ENCODE measurements around the gene ZSWIM1. TPM values are rescaled to one million over a fixed set of nuclear protein-coding genes. Genes with fewer than 3 reads are reported as not detected.
A peak's percentile ranks its signal among the peaks of the same experiment; 100 is the strongest.

Gene ZSWIM1
- total and polyA plus RNA-seq, 2 donors from 2014 or later: 6.7 to 13.1 TPM

DNA sequence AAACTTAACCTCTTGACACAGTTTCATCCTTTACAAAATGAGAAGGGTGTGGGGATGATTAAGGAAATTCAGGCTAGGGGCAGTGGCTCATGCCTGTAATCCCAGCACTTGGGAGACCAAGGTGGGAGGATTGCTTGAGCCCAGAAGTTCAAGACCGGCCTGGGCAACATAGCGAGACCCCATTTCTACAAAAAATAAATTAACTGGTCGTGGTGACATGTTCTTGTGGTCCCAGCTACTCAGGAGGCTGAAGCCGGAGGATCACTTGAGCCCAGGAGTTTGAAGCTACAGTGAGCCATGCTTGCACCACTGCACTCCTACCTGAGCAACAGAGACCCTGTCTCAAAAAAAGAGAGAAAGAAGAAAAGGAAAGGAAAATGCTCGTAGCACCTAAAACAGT is 14.6 kb upstream of the ZSWIM1 start:
- intact Hi-C loops (cut with DNase I): no loop called here
- TF ChIP-seq, protein P1, sequence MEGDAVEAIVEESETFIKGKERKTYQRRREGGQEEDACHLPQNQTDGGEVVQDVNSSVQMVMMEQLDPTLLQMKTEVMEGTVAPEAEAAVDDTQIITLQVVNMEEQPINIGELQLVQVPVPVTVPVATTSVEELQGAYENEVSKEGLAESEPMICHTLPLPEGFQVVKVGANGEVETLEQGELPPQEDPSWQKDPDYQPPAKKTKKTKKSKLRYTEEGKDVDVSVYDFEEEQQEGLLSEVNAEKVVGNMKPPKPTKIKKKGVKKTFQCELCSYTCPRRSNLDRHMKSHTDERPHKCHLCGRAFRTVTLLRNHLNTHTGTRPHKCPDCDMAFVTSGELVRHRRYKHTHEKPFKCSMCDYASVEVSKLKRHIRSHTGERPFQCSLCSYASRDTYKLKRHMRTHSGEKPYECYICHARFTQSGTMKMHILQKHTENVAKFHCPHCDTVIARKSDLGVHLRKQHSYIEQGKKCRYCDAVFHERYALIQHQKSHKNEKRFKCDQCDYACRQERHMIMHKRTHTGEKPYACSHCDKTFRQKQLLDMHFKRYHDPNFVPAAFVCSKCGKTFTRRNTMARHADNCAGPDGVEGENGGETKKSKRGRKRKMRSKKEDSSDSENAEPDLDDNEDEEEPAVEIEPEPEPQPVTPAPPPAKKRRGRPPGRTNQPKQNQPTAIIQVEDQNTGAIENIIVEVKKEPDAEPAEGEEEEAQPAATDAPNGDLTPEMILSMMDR (IDR thresholded peaks at IDR 0.05; ENCODE audit: borderline replicate concordance, extremely low read depth, insufficient read depth): no peak
- H3K27ac ChIP-seq (ENCODE audit: low read depth in 2 of 2, low read length in 2 of 2): no peak overlapping the region

DNA sequence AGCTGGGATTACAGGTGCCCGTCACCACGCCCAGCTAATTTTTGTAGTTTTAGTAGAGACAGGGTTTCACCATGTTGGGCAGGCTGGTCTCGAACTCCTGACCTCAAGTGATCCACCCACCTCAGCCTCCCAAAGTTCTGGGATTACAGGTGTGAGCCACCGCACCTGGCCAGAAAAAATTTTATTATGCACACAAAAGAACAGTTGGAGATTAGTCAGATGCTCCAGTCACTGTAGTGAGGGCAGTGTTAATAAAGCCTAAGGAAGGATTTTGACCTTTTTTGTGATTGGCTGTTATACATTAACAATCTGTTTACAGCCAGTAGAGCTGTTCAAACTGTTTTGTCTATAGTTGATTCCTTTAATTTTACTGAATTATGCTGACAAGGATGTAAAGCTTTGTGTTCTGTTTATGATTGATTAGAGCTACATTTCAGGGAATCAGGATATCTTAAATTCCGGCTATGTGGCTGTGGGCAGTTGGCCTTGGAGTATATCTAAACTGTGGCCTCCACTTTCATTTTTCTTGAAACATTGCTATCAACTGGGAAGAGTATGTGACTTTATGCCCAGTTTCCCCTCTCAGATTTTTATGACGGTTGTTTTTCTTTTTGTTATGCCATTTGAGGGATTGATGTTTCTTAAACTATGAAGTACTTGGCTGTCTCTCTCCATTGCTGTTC is 13.8 kb upstream of the ZSWIM1 start:
- H3K9me3 ChIP-seq (ENCODE audit: control insufficient read depth in 2 of 3, insufficient read depth in 1 of 3, low read length in 3 of 3): no peaks in the 10 kb centered on the region
- TF ChIP-seq, protein P1 (IDR thresholded peaks at IDR 0.05; ENCODE audit: borderline replicate concordance, extremely low read depth, insufficient read depth): no peak
- no peaks in the 10 kb centered on the region for H3K4me1 ChIP-seq (ENCODE audit: control insufficient read depth in 2 of 3, insufficient read depth in 2 of 3, low read depth in 1 of 3, low read length in 3 of 3)
- no peaks in the 10 kb centered on the region for H3K27me3 ChIP-seq (ENCODE audit: control insufficient read depth, insufficient read depth, low read length)
- H3K4me3 ChIP-seq (ENCODE audit: low read length in 3 of 3): no peak overlapping the region
- DNase-seq (no peak), FAIRE-seq (no peak)
- H3K36me3 ChIP-seq (ENCODE audit: control insufficient read depth in 2 of 3, insufficient read depth in 3 of 3, low read length in 3 of 3): no peaks in the 10 kb centered on the region
- no peak overlapping the region for H3K27ac ChIP-seq (ENCODE audit: low read depth in 2 of 2, low read length in 2 of 2)
- no peak overlapping the region for H3K9ac ChIP-seq (ENCODE audit: low read length in 3 of 3)
- intact Hi-C loops (cut with DNase I): no loop called here

More for the DNA sequence above, 14.6 kb upstream of the ZSWIM1 start:
- H3K36me3 ChIP-seq (ENCODE audit: control insufficient read depth in 2 of 3, insufficient read depth in 3 of 3, low read length in 3 of 3): no peaks in the 10 kb centered on the region
- H3K9me3 ChIP-seq (ENCODE audit: control insufficient read depth in 2 of 3, insufficient read depth in 1 of 3, low read length in 3 of 3): no peaks in the 10 kb centered on the region
- H3K9ac ChIP-seq (ENCODE audit: low read length in 3 of 3): no peak overlapping the region
- FAIRE-seq (no peak), DNase-seq (no peak)
- H3K4me1 ChIP-seq (ENCODE audit: control insufficient read depth in 2 of 3, insufficient read depth in 2 of 3, low read depth in 1 of 3, low read length in 3 of 3): peaks cover 0 to under 1% (median 0%) of the 10 kb centered on the region in 3 donors
- no peak overlapping the region for H3K4me3 ChIP-seq (ENCODE audit: low read length in 3 of 3)
- no peaks in the 10 kb centered on the region for H3K27me3 ChIP-seq (ENCODE audit: control insufficient read depth, insufficient read depth, low read length)

DNA sequence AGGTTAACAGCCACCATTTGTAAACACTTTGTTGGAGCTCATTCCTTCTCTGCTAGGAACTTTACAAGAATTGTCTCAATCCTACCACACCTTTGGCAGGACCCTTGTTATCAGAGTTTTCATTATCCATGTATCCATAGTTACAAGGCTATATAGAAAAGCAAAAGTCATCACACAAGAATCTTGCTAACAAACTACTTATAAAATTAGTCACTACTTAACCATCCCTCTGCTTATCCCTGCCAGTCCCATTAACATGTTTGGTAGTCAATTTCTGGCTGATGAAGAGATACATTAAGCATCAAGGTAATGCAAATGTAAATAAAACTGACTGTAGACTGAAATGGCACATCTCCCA is 13.2 kb upstream of the ZSWIM1 start:
- intact Hi-C loops (cut with DNase I): no loop called here
- no peak for DNase-seq
- no peaks in the 10 kb centered on the region for H3K36me3 ChIP-seq (ENCODE audit: control insufficient read depth in 2 of 3, insufficient read depth in 3 of 3, low read length in 3 of 3)
- TF ChIP-seq, protein P1 (IDR thresholded peaks at IDR 0.05; ENCODE audit: borderline replicate concordance, extremely low read depth, insufficient read depth): no peak
- no peak for FAIRE-seq
- H3K27ac ChIP-seq (ENCODE audit: low read depth in 2 of 2, low read length in 2 of 2): no peak overlapping the region
- no peak overlapping the region for H3K9ac ChIP-seq (ENCODE audit: low read length in 3 of 3)
- no peaks in the 10 kb centered on the region for H3K27me3 ChIP-seq (ENCODE audit: control insufficient read depth, insufficient read depth, low read length)
- no peaks in the 10 kb centered on the region for H3K9me3 ChIP-seq (ENCODE audit: control insufficient read depth in 2 of 3, insufficient read depth in 1 of 3, low read length in 3 of 3)
- H3K4me1 ChIP-seq (ENCODE audit: control insufficient read depth in 2 of 3, insufficient read depth in 2 of 3, low read depth in 1 of 3, low read length in 3 of 3): no peaks in the 10 kb centered on the region
- no peak overlapping the region for H3K4me3 ChIP-seq (ENCODE audit: low read length in 3 of 3)

DNA sequence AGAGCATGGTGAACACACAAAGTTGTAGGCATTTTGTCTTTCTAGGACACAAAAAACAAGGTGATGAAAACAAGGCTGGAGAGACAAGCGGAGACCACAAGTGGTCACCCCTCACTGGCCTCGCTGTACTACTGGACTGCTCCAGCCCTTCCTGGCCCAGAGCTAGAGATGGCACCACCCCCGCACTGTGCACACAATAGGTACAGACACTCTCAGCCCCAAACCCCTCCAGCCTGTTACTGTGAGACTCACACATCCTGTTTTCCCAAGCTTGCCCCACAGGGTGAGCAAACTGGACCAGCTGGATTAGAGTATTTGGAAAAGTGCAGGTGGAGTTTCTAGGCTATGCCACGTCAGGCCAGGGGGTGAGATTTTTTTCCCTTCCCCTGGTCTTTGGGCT is 8.4 kb upstream of the ZSWIM1 start:
- H3K27ac ChIP-seq (ENCODE audit: low read depth in 2 of 2, low read length in 2 of 2): no peak overlapping the region
- peak in 1 of 5 donors; percentile 24 for DNase-seq

More for the DNA sequence above, 8.4 kb upstream of the ZSWIM1 start:
- Histone ChIP-seq H3K9me3 (ENCODE audit: control insufficient read depth in 2 of 3, insufficient read depth in 1 of 3, low read length in 3 of 3) (no peaks in the 10 kb centered on the region), H3K36me3 (ENCODE audit: control insufficient read depth in 2 of 3, insufficient read depth in 3 of 3, low read length in 3 of 3) (peaks cover 0 to 9% (median 3%) of the 10 kb centered on the region in 3 donors), H3K4me1 (ENCODE audit: control insufficient read depth in 2 of 3, insufficient read depth in 2 of 3, low read depth in 1 of 3, low read length in 3 of 3) (no peaks in the 10 kb centered on the region), H3K9ac (ENCODE audit: low read length in 3 of 3) (no peak overlapping the region), H3K27me3 (ENCODE audit: control insufficient read depth, insufficient read depth, low read length) (no peaks in the 10 kb centered on the region), H3K4me3 (ENCODE audit: low read length in 3 of 3) (no peak overlapping the region)
- FAIRE-seq: no peak
- intact Hi-C loops (cut with DNase I): no loop called here
- TF ChIP-seq, protein P1 (IDR thresholded peaks at IDR 0.05; ENCODE audit: borderline replicate concordance, extremely low read depth, insufficient read depth): no peak

Data from kidney (tissue), 14 donors.